ENCODE results near the gene ALOX15B.

The ALOX15B gene

DNA sequence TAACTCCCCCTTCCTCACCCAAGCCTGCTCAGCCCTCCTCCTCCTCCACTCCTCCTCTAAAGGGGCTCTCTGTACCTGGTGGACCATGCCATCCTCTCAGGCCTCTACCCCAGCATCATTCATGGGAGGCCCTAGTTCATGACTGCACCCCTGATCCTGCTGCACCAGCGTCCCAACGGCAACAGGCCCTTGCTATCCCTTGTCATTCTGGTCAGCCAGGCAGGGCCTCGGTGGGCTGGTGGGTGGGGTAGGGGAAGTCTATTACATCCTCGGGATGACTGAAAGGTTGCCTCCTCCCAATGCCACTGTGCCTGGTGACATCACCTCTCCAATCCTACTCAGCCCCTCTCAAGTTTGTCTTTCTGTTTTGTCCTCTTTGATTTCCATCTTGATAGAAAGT, 28.9 kb downstream of the ALOX15B start:
- H3K9me3 Mint-ChIP-seq: no peaks in the 10 kb centered on the region
- TF ChIP-seq, protein P1, sequence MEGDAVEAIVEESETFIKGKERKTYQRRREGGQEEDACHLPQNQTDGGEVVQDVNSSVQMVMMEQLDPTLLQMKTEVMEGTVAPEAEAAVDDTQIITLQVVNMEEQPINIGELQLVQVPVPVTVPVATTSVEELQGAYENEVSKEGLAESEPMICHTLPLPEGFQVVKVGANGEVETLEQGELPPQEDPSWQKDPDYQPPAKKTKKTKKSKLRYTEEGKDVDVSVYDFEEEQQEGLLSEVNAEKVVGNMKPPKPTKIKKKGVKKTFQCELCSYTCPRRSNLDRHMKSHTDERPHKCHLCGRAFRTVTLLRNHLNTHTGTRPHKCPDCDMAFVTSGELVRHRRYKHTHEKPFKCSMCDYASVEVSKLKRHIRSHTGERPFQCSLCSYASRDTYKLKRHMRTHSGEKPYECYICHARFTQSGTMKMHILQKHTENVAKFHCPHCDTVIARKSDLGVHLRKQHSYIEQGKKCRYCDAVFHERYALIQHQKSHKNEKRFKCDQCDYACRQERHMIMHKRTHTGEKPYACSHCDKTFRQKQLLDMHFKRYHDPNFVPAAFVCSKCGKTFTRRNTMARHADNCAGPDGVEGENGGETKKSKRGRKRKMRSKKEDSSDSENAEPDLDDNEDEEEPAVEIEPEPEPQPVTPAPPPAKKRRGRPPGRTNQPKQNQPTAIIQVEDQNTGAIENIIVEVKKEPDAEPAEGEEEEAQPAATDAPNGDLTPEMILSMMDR (IDR thresholded peaks at IDR 0.05; ENCODE audit: unreplicated experiment in 3 of 3): no peak
- H3K36me3 Mint-ChIP-seq (ENCODE audit: low read depth): no peaks in the 10 kb centered on the region
- peaks cover 98% of the 10 kb centered on the region for H3K27me3 Mint-ChIP-seq (ENCODE audit: low read depth)
- peaks cover 11% of the 10 kb centered on the region for H3K4me1 Mint-ChIP-seq
- H3K4me3 Mint-ChIP-seq: no peak overlapping the region
- no peak overlapping the region for H3K27ac Mint-ChIP-seq

DNA sequence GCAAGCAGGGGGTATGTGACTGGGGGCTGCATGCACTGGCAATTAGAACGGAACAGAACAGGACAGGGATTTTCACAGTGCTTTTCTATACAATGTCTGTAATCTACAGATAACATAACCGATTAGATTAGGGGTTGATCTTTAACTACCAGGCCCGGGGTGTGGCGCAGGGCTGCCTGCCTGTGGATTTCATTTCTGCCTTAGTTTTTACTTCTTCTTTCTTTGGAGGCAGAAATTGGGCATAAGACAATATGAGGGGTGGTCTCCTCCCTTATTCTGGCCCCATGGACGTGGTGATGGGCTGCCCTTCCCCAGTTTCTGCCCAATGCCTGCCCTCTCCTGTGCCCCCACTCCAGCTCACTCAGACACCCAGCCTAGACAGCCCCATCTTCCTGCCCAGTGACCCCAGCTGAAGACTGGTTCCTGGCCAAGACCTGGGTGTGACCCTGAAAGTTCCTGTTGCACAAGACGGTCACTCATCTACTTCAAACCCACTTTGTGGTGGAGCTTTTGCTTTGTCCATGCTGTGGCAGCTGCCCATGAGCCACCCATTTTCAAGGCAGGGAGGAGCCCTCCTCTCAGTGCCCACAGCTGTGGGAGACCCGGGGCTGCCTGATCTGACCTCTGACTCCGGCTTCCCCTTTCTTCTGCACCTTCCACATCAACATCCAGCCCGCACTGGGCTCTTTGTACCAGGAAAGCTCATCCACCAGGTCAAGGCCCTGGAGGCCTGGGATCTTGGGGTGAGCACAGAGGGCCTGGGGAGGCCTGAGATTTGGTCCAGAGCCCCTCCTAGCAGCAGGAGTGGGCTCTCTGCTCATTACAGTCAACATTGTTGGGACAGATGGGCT, 30.1 kb downstream of the ALOX15B start:
- Mint-ChIP-seq H3K4me1 (peaks cover 15% of the 10 kb centered on the region), H3K4me3 (no peak overlapping the region), H3K27me3 (ENCODE audit: low read depth) (peaks cover 99% of the 10 kb centered on the region), H3K9me3 (no peaks in the 10 kb centered on the region), H3K27ac (no peak overlapping the region), H3K36me3 (ENCODE audit: low read depth) (no peaks in the 10 kb centered on the region)
- TF ChIP-seq, protein P1 (IDR thresholded peaks at IDR 0.05; ENCODE audit: unreplicated experiment in 3 of 3): no peak

DNA sequence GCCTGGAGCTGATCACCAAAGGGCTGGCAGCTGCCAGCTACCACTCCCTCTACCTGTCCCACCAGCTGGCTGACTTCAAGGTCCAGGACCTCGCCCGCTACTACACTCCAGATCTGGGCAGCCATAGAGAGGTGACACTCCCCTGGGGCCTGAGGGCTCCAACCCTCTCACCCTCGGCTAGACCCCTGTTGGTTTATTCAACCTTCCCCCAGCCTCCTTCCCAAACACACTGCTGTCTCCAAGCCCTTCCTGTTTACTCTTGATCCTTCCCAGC, 30.7 kb downstream of the ALOX15B start:
- Mint-ChIP-seq H3K27me3 (ENCODE audit: low read depth) (peaks cover 100% of the 10 kb centered on the region), H3K36me3 (ENCODE audit: low read depth) (no peaks in the 10 kb centered on the region), H3K27ac (no peak overlapping the region), H3K9me3 (no peaks in the 10 kb centered on the region), H3K4me1 (peaks cover 21% of the 10 kb centered on the region), H3K4me3 (no peak overlapping the region)
- TF ChIP-seq, protein P1 (IDR thresholded peaks at IDR 0.05; ENCODE audit: unreplicated experiment in 3 of 3): no peak

DNA sequence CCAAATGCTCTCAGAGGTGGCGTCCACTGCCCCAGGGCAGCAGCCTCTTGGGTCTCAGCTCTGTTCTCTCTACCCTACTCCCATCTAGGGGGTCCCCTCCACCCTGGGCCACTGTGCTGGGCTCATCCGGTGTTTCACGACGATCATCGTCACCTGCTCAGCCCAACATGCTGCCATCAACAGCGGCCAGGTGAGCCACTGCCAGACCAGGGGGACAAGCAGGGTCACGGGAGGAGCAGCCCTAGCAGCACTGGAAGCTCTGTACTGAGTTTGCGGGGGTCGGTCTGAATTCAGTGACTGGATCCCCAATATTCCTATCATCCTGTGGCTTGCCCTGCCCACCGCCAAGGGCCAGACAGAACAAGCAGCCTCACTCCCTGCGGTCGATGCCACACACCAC, 32.6 kb downstream of the ALOX15B start:
- Mint-ChIP-seq H3K27ac (no peak overlapping the region), H3K27me3 (ENCODE audit: low read depth) (peaks cover 100% of the 10 kb centered on the region), H3K9me3 (no peaks in the 10 kb centered on the region), H3K4me3 (no peak overlapping the region), H3K36me3 (ENCODE audit: low read depth) (no peaks in the 10 kb centered on the region), H3K4me1 (peaks cover 24% of the 10 kb centered on the region)
- TF ChIP-seq, protein P1 (IDR thresholded peaks at IDR 0.05; ENCODE audit: unreplicated experiment in 3 of 3): no peak

DNA sequence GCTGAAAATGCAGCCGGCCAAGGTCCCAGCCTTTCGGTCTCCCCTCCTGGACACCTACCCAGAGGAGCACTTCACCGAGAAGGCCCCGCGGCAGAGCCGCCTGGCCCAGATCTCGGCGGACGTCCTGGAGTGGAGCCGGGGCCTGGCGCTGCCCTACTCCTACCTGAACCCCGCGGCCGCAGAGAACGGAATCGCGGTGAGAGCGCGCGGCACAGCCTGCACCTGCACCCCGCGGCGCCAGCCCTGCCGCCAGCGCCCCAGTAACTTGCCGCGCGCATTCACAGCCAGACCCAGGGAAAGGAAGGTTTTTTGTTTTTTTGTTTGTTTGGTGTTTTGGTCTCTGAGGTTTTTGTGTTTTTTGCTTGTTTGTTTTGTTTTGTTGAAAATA, 33.5 kb downstream of the ALOX15B start:
- Mint-ChIP-seq H3K9me3 (no peaks in the 10 kb centered on the region), H3K36me3 (ENCODE audit: low read depth) (no peaks in the 10 kb centered on the region), H3K27me3 (ENCODE audit: low read depth) (peaks cover 100% of the 10 kb centered on the region), H3K27ac (no peak overlapping the region), H3K4me1 (peaks cover 24% of the 10 kb centered on the region), H3K4me3 (peak overlapping the region; percentile 61 to 63 (median 63))
- TF ChIP-seq, protein P1 (IDR thresholded peaks at IDR 0.05; ENCODE audit: unreplicated experiment in 3 of 3): no peak
